Thyroid gland (tissue), 4 donors: Measurements from ENCODE around the gene OR4X1. TPM values are rescaled to one million over a fixed set of nuclear protein-coding genes. Genes with fewer than 3 reads are reported as not detected.

Experiments
- DNase-seq, 2 donors: peaks; one replicate each; pipeline ENCODE4 v3.0.0-alpha.2; 2019
- H3K27ac ChIP-seq, 3 donors: fragments of 200-600 bp; sonication (generic); 1 replicate in 2 of 3; 2 replicates in 1 of 3; pipeline ENCODE4 v1.5.1; 2016 to 2019; ENCODE audit warnings: mild to moderate bottlenecking in 1 of 3, moderate library complexity in 1 of 3
- H3K27me3 ChIP-seq: fragments of 200-600 bp; sonication (generic); one replicate; pipeline ENCODE4 v1.5.1; 2019
- H3K36me3 ChIP-seq, 2 donors: fragments of 200-600 bp; sonication (generic); one replicate each; pipeline ENCODE4 v1.5.1; 2016 to 2019
- H3K4me1 ChIP-seq, 2 donors: fragments of 200-600 bp; sonication (generic); one replicate each; pipeline ENCODE4 v1.5.1; 2017 to 2019
- H3K4me3 ChIP-seq, 3 donors: fragments of 200-600 bp; sonication (generic); replicated peaks in 1 of 3; 1 replicate in 2 of 3; 2 replicates in 1 of 3; pipeline ENCODE4 v1.5.1; 2016; ENCODE audit warnings: mild to moderate bottlenecking in 1 of 3
- H3K9me3 ChIP-seq: fragments of 200-600 bp; sonication (generic); one replicate; pipeline ENCODE4 v1.5.1; 2017
- CTCF ChIP-seq, 6 experiments: fragments of 200-600 bp in 3 of 6; fragments of 450-650 bp in 3 of 6; sonication (generic) in 3 of 6; IDR thresholded peaks; one replicate each; pipeline ENCODE4 v1.5.1; 2016 to 2019; ENCODE audit warnings: antibody characterized with exemption in 6 of 6, mild to moderate bottlenecking in 2 of 6, inconsistent platforms in 1 of 6, moderate library complexity in 1 of 6
- POLR2A ChIP-seq, 2 donors: fragments of 450-650 bp; IDR thresholded peaks; one replicate each; pipeline ENCODE4 v1.6.1; 2017; ENCODE audit warnings: antibody characterized with exemption in 2 of 2, mild to moderate bottlenecking in 2 of 2, moderate library complexity in 1 of 2
- WGBS, 2 donors: methylation state at CpG; one replicate each; pipeline ENCODE4 v1.1.5; 2017; 5-methylcytosine and 5-hydroxymethylcytosine counted together
- intact Hi-C: fragments of 100-400 bp; cut with DNase I; formaldehyde crosslinking; loops from one replicate; pipeline ENCODE4 v1.15.1; 2023
- total RNA-seq, 4 donors: library from RNA; depleted of rRNA; stranded (reverse); fragments of >200 nt; gene quantifications; one replicate each; pipeline ENCODE4 v1.2.3, GENCODE V29; 2016

Gene OR4X1
- total RNA-seq, 4 donors from 2014 or later, result not detected

DNA sequence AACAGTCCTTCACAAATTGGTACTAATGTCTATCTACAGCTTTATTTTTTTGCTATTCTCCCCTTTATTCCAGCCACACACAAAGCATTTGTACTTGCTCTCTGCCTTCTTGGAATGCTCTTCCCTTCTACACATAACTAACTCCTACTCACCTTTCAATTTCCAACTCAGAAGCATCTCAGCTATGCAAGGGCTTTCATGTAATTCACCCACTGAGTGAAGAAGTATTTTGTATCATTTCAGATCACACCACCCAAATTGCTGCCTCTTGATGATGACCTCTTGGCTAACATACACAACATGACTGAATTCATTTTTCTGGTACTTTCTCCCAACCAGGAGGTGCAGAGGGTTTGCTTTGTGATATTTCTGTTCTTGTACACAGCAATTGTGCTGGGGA is 18.9 kb upstream of the OR4X1 start, which contains the start of gene OR4X2:
OR4X2 (plus strand) TSS at position 301 of the 400 bp plus-strand sequence; CDS start at position 301, 0 bp downstream.
- H3K9me3 ChIP-seq, result no peaks in the 10 kb centered on the region
- H3K27ac ChIP-seq, result no peak within 1 kb of the TSS
- H3K4me1 ChIP-seq, result no peaks in the 10 kb centered on the region
- TF ChIP-seq POLR2A (IDR thresholded peaks at IDR 0.05) (no peak), CTCF (IDR thresholded peaks at IDR 0.05) (no peak)
- intact Hi-C loops, result no loop called here
- DNase-seq, result no peak
- H3K4me3 ChIP-seq, result no peak within 1 kb of the TSS
- no peaks in the 10 kb centered on the region for H3K27me3 ChIP-seq
- no peaks in the 10 kb centered on the region for H3K36me3 ChIP-seq

GRCh38 chr11:48248902-48249301 is 14.8 kb upstream of the OR4X1 start:
- Histone ChIP-seq H3K9me3 (no peaks in the 10 kb centered on the region), H3K36me3 (no peaks in the 10 kb centered on the region), H3K4me3 (no peak overlapping the region), H3K4me1 (no peaks in the 10 kb centered on the region), H3K27me3 (no peaks in the 10 kb centered on the region), H3K27ac (no peak overlapping the region)
- no peak for DNase-seq
- no peak for TF ChIP-seq CTCF (IDR thresholded peaks at IDR 0.05)
- no peak for TF ChIP-seq POLR2A (IDR thresholded peaks at IDR 0.05)
- intact Hi-C loops, result no loop called here
- WGBS, 2 donors, result 88 to 91% methylated on average over 1 of the region's 1 CpG

GRCh38 chr11:48261600-48261999 is 2.1 kb upstream of the OR4X1 start:
- intact Hi-C loops, result no loop called here
- H3K27ac ChIP-seq, result no peak overlapping the region
- DNase-seq, result no peak
- WGBS, 2 donors, result 76% methylated on average over 2 of the region's 2 CpGs
- TF ChIP-seq POLR2A (IDR thresholded peaks at IDR 0.05) (no peak), CTCF (IDR thresholded peaks at IDR 0.05) (no peak)
- no peaks in the 10 kb centered on the region for H3K9me3 ChIP-seq
- H3K4me1 ChIP-seq, result no peaks in the 10 kb centered on the region
- H3K36me3 ChIP-seq, result no peaks in the 10 kb centered on the region
- H3K27me3 ChIP-seq, result no peaks in the 10 kb centered on the region
- no peak overlapping the region for H3K4me3 ChIP-seq

DNA sequence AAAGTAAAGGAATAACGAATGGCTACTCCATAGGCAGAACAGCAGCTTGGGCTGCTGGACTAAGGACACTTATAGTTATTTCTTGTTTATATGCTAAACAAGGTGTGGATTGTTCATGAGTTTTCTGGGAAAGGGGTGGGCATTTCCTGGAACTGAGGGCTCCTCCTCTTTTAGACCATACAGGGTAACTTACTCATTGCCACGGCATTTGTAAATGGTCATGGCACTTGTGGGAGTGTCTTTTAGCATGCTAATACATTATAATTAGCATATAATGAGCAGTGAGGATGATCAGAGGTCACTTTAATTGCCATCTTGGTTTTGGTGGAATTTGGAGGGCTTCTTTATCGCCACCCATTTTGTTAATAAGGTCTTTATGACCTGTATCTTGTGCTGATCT is 7.0 kb downstream of the OR4X1 start:
- Histone ChIP-seq H3K4me3 (no peak overlapping the region), H3K27me3 (no peaks in the 10 kb centered on the region), H3K27ac (no peak overlapping the region), H3K9me3 (no peaks in the 10 kb centered on the region), H3K4me1 (no peaks in the 10 kb centered on the region), H3K36me3 (no peaks in the 10 kb centered on the region)
- DNase-seq, result no peak
- intact Hi-C loops, result no loop called here
- 71 to 76% methylated on average over 3 of the region's 3 CpGs for WGBS, 2 donors
- TF ChIP-seq CTCF (IDR thresholded peaks at IDR 0.05), result no peak

- H3K9me3 ChIP-seq, result no peaks in the 10 kb centered on the region
- no peaks in the 10 kb centered on the region for H3K4me1 ChIP-seq
- 8 to 16% methylated on average over 1 of the region's 1 CpG for WGBS, 2 donors
- H3K36me3 ChIP-seq, result no peaks in the 10 kb centered on the region
- TF ChIP-seq POLR2A (IDR thresholded peaks at IDR 0.05) (no peak), CTCF (IDR thresholded peaks at IDR 0.05) (no peak)
- no peaks in the 10 kb centered on the region for H3K27me3 ChIP-seq
- H3K27ac ChIP-seq, result no peak overlapping the region
- H3K4me3 ChIP-seq, result no peak overlapping the region
- DNase-seq, result no peak
- intact Hi-C loops, result no loop called here
Observed at GRCh38 chr11:48272606-48273005, 8.9 kb downstream of the OR4X1 start.
